ENCODE measurements around the gene RXFP4. TPM values are rescaled to one million over a fixed set of nuclear protein-coding genes. Genes with fewer than 3 reads are reported as not detected.

The RXFP4 gene
- total and polyA plus RNA-seq, 9 of the 15 experiments (the other 6 are each of a cell fraction or from before 2014, with no cell fraction given) = 0.64 TPM; not detected in 8

- TF ChIP-seq HOMEZ (CRISPR knock-in tag; IDR thresholded peaks at IDR 0.05) (no peak), ZNF175 (CRISPR knock-in tag; IDR thresholded peaks at IDR 0.05; ENCODE audit: low read depth) (0 out of 2 replicates have a peak, but pooled peaks have one; percentile 25), HBP1 (CRISPR knock-in tag; IDR thresholded peaks at IDR 0.05) (0 out of 2 replicates have a peak, but pooled peaks have one; percentile 30), KAT7 (CRISPR knock-in tag; IDR thresholded peaks at IDR 0.05; ENCODE audit: borderline replicate concordance) (no peak), SMARCA5 (IDR thresholded peaks at IDR 0.05) (peak; percentile 58; the same call in 1 of the 2 replicates), ZNF707 (CRISPR knock-in tag; conservative IDR thresholded peaks at IDR 0.05) (no peak), HDAC3 (IDR thresholded peaks at IDR 0.05; ENCODE audit: borderline replicate concordance, partially characterized antibody) (peak; percentile 9), HDGF (IDR thresholded peaks at IDR 0.05) (no peak), DEAF1 (CRISPR knock-in tag; IDR thresholded peaks at IDR 0.05) (0 out of 2 replicates have a peak, but pooled peaks have one; percentile 21), ZNF311 (CRISPR knock-in tag; IDR thresholded peaks at IDR 0.05) (peak; percentile 45; the same call in 1 of the 2 replicates), ZFX (CRISPR knock-in tag; IDR thresholded peaks at IDR 0.05) (peak; percentile 50; the same call in 1 of the 2 replicates), AFF4 (CRISPR knock-in tag; IDR thresholded peaks at IDR 0.05) (0 out of 2 replicates have a peak, but pooled peaks have one; percentile 14), BRD4 (IDR thresholded peaks at IDR 0.05) (0 out of 2 replicates have a peak, but pooled peaks have one; percentile 37), ZNF695 (CRISPR knock-in tag; IDR thresholded peaks at IDR 0.05) (no peak), HNRNPLL (IDR thresholded peaks at IDR 0.05; ENCODE audit: low read depth, low read length, poor library complexity, severe bottlenecking) (no peak), ZNF212 (CRISPR knock-in tag; IDR thresholded peaks at IDR 0.05) (no peak), BACH1 (tag; IDR thresholded peaks at IDR 0.05) (no peak), BRF2 (IDR thresholded peaks at IDR 0.05; ENCODE audit: borderline replicate concordance, insufficient read depth, insufficient read length) (no peak), MAFK (IDR thresholded peaks at IDR 0.05; ENCODE audit: low read length) (no peak)
Measured at GRCh38 chr1:155978973-155979429, 37.6 kb downstream of the RXFP4 start (continued).
